Activated CD8-positive, alpha-beta T cell treated with anti-CD3 and anti-CD28 coated beads for 36 hours (primary cell): ENCODE data around the gene MCTP2. TPM values are rescaled to one million over a fixed set of nuclear protein-coding genes. Genes with fewer than 3 reads are reported as not detected.

Experiments
- ATAC-seq: fragments of 200-7000 bp; cut with Tn5 transposase; one replicate; pipeline ENCODE4 v1.10.0; 2021; ENCODE audit warnings: mild to moderate bottlenecking, moderate library complexity
- CTCF ChIA-PET: fragments of 350-600 bp; sonication (Branson Sonifier 250); formaldehyde crosslinking; loops from one replicate; lab custom pipeline; 2021; ENCODE audit warnings: antibody characterized with exemption; lab: Charles Lee
- POLR2A ChIA-PET: fragments of 350-600 bp; sonication (Branson Sonifier 250); formaldehyde crosslinking; loops from one replicate; lab custom pipeline; 2021; ENCODE audit warnings: antibody characterized with exemption; lab: Charles Lee
- DNase-seq: peaks from one replicate; pipeline ENCODE4 v3.0.0-alpha.2; 2020
- H3K27ac Mint-ChIP-seq: one replicate; pipeline ENCODE4 v1.8.0; 2021; ENCODE audit warnings: mild to moderate bottlenecking, mixed read lengths
- H3K27me3 Mint-ChIP-seq: one replicate; pipeline ENCODE4 v1.8.0; 2021; ENCODE audit warnings: mixed read lengths
- H3K36me3 Mint-ChIP-seq: one replicate; pipeline ENCODE4 v1.8.0; 2021; ENCODE audit warnings: low read depth, mixed read lengths
- H3K4me1 Mint-ChIP-seq: one replicate; pipeline ENCODE4 v1.8.0; 2021; ENCODE audit warnings: low read depth, mixed read lengths
- H3K4me3 Mint-ChIP-seq: one replicate; pipeline ENCODE4 v1.8.0; 2021; ENCODE audit warnings: mild to moderate bottlenecking, moderate library complexity, mixed read lengths
- H3K9me3 Mint-ChIP-seq: one replicate; pipeline ENCODE4 v1.8.0; 2021; ENCODE audit warnings: mixed read lengths
- CTCF ChIP-seq: fragments of 200-600 bp; IDR thresholded peaks from one replicate; pipeline ENCODE4 v1.8.0; 2022; ENCODE audit warnings: antibody characterized with exemption, mild to moderate bottlenecking
- intact Hi-C: fragments of 100-400 bp; cut with micrococcal nuclease; formaldehyde crosslinking; loops from one replicate; pipeline ENCODE4 v1.10.0; 2022
- total RNA-seq, 2 experiments: library from RNA; stranded (reverse); gene quantifications; one replicate each; pipeline ENCODE4 v1.2.3, GENCODE V29; 2021

MCTP2 gene
- total RNA-seq, 2 experiments from 2014 or later: 16.2 to 18.3 TPM

- intact Hi-C loops: no loop called here
- CTCF ChIA-PET: no interaction called here
These were observed 63.2 kb downstream of the MCTP2 start for GRCh38 chr15:94294556-94294955.

GRCh38 chr15:94295275-94295674, 63.9 kb downstream of the MCTP2 start:
- H3K36me3 Mint-ChIP-seq: peaks cover 18% of the 10 kb centered on the region
- CTCF ChIA-PET: interaction anchor here (0.9 to 1.2 kb wide), 2 partner anchors 10 to 131 kb away, joined by 3 read pairs; no protein-coding TSS in a partner anchor
- ATAC-seq (no peak), DNase-seq (no peak)
- intact Hi-C loops: no loop called here
- POLR2A ChIA-PET: interaction anchor here (1.2 kb wide), 1 partner anchor 12 kb away, joined by 3 read pairs; no protein-coding TSS in a partner anchor
- peak overlapping the region; percentile 20 for H3K27ac Mint-ChIP-seq
- no peak overlapping the region for H3K4me3 Mint-ChIP-seq
- H3K4me1 Mint-ChIP-seq: peaks cover 47% of the 10 kb centered on the region
- peaks cover 4% of the 10 kb centered on the region for H3K9me3 Mint-ChIP-seq
- H3K27me3 Mint-ChIP-seq: no peaks in the 10 kb centered on the region
- TF ChIP-seq CTCF: no peak

More at GRCh38 chr15:94294556-94294955, 63.2 kb downstream of the MCTP2 start:
- no peak overlapping the region for H3K27ac Mint-ChIP-seq
- H3K4me3 Mint-ChIP-seq: no peak overlapping the region
- no peak for TF ChIP-seq CTCF
- POLR2A ChIA-PET: interaction anchor here (1.2 kb wide), 1 partner anchor 12 kb away, joined by 3 read pairs; no protein-coding TSS in a partner anchor
- H3K27me3 Mint-ChIP-seq: no peaks in the 10 kb centered on the region
- DNase-seq (no peak), ATAC-seq (no peak)
- H3K36me3 Mint-ChIP-seq: peaks cover 16% of the 10 kb centered on the region
- H3K9me3 Mint-ChIP-seq: peaks cover 5% of the 10 kb centered on the region
- H3K4me1 Mint-ChIP-seq: peaks cover 46% of the 10 kb centered on the region

- Mint-ChIP-seq H3K27ac (no peak overlapping the region), H3K36me3 (peaks cover 29% of the 10 kb centered on the region), H3K27me3 (no peaks in the 10 kb centered on the region), H3K4me3 (no peak overlapping the region), H3K4me1 (peaks cover 47% of the 10 kb centered on the region), H3K9me3 (no peaks in the 10 kb centered on the region)
- ChIA-PET POLR2A (no interaction called here), CTCF (interaction anchor here (0.9 to 1.1 kb wide), 2 partner anchors 9 to 133 kb away, joined by 3 read pairs; no protein-coding TSS in a partner anchor)
- intact Hi-C loops: no loop called here
- DNase-seq (no peak), ATAC-seq (no peak)
- TF ChIP-seq CTCF: no peak
These were observed 65.4 kb downstream of the MCTP2 start for GRCh38 chr15:94296717-94297116.

DNA sequence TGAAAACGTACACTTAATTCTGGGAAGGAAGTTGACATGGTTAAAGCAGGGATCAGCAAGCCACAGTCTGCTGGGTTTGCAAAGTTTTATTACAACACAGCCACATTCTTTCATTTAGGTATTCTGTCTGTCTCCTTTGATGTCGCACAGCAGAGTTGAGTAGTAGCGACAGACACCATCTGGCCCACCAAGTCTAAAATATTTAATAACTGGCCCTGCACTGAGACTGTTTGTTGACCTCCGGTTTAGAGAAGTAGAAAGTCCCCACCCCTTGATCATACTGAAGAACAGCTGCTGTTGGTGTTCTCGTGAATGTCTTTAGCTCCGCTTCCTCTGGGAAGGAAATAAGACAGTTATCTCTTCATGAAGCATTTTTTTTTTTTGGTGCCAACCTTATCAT, 66.2 kb downstream of the MCTP2 start:
- DNase-seq: no peak
- Mint-ChIP-seq H3K27me3 (no peaks in the 10 kb centered on the region), H3K9me3 (peaks cover under 1% of the 10 kb centered on the region), H3K4me1 (peaks cover 44% of the 10 kb centered on the region), H3K27ac (peak overlapping the region; percentile 51), H3K36me3 (peaks cover 37% of the 10 kb centered on the region), H3K4me3 (peak overlapping the region; percentile 15)
- ChIA-PET POLR2A (no interaction called here), CTCF (interaction anchor here (0.9 kb wide), 2 partner anchors 16 to 134 kb away, joined by 3 read pairs; no protein-coding TSS in a partner anchor)
- TF ChIP-seq CTCF: no peak
- intact Hi-C loops: no loop called here
- ATAC-seq: peak; percentile 34

GRCh38 chr15:94298364-94298763, 67.0 kb downstream of the MCTP2 start:
- TF ChIP-seq CTCF: no peak
- H3K27me3 Mint-ChIP-seq: no peaks in the 10 kb centered on the region
- ChIA-PET CTCF (interaction anchor here (0.9 kb wide), 1 partner anchor 17 kb away, joined by 3 read pairs; no protein-coding TSS in a partner anchor), POLR2A (no interaction called here)
- H3K9me3 Mint-ChIP-seq: peaks cover 6% of the 10 kb centered on the region
- no peak overlapping the region for H3K4me3 Mint-ChIP-seq
- no peak overlapping the region for H3K27ac Mint-ChIP-seq
- ATAC-seq: no peak
- peaks cover 42% of the 10 kb centered on the region for H3K4me1 Mint-ChIP-seq
- peaks cover 43% of the 10 kb centered on the region for H3K36me3 Mint-ChIP-seq
- DNase-seq: no peak
- intact Hi-C loops: no loop called here
